PC-9 (cell line): Measurements from ENCODE around the gene HMGB1. TPM values are rescaled to one million over a fixed set of nuclear protein-coding genes. Genes with fewer than 3 reads are reported as not detected.

Experiments
- BruUV-seq: library from RNA; stranded (reverse); fragments of 400-500 nt; replicated peaks from 2 replicates; lab custom pipeline; 2021; lab: Mats Ljungman, UMichigan
- CTCF ChIA-PET: fragments of 300-600 bp; sonication (Branson Sonifier 250); formaldehyde crosslinking; loops from one replicate; lab custom pipeline; 2022; ENCODE audit warnings: antibody characterized with exemption; lab: Charles Lee
- POLR2A ChIA-PET: fragments of 300-600 bp; sonication (Branson Sonifier 250); formaldehyde crosslinking; loops from one replicate; lab custom pipeline; 2022; ENCODE audit warnings: antibody characterized with exemption; ENCODE audit not compliant: unreplicated experiment; lab: Charles Lee
- DNase-seq, 2 experiments: peaks; one replicate each; pipeline versions ENCODE4 v3.0.0 to v3.0.0-alpha.2; 2015 to 2022; ENCODE audit warnings: mixed read lengths in 1 of 2
- H2AFZ ChIP-seq: fragments of 200-600 bp; sonication (generic); 2 replicates; pipeline ENCODE4 v1.8.1; 2017; ENCODE audit warnings: antibody characterized with exemption
- H3F3A ChIP-seq: fragments of 200-600 bp; sonication (generic); 2 replicates; pipeline ENCODE4 v1.8.1; 2017; ENCODE audit warnings: antibody characterized with exemption, mild to moderate bottlenecking, low read depth; ENCODE audit not compliant: insufficient read depth
- H3K27ac ChIP-seq: fragments of 200-600 bp; sonication (generic); 2 replicates; pipeline ENCODE4 v1.6.1; 2016; ENCODE audit warnings: mixed run types
- H3K27me3 ChIP-seq: fragments of 200-600 bp; sonication (generic); 2 replicates; pipeline ENCODE4 v1.6.1; 2016; ENCODE audit warnings: low read depth, mixed run types; ENCODE audit not compliant: insufficient read depth
- H3K36me3 ChIP-seq: fragments of 200-600 bp; sonication (generic); 2 replicates; pipeline ENCODE4 v1.6.1; 2016; ENCODE audit warnings: low read depth, mixed run types
- H3K4me1 ChIP-seq: fragments of 200-600 bp; sonication (generic); replicated peaks from 2 replicates; pipeline ENCODE4 v1.6.1; 2016; ENCODE audit warnings: mixed run types; ENCODE audit not compliant: insufficient read depth
- H3K4me2 ChIP-seq: fragments of 200-600 bp; sonication (generic); 2 replicates; pipeline ENCODE4 v1.6.1; 2017; ENCODE audit warnings: mixed run types
- H3K4me3 ChIP-seq: fragments of 200-600 bp; sonication (generic); 2 replicates; pipeline ENCODE4 v1.6.1; 2016; ENCODE audit warnings: mixed run types
- H3K79me2 ChIP-seq: fragments of 200-600 bp; sonication (generic); 2 replicates; pipeline ENCODE4 v1.6.1; 2017; ENCODE audit warnings: low read depth, mixed run types
- H3K9me2 ChIP-seq: fragments of 200-600 bp; sonication (generic); 2 replicates; pipeline ENCODE4 v1.8.1; 2017; ENCODE audit warnings: mild to moderate bottlenecking; ENCODE audit not compliant: insufficient read depth
- H3K9me3 ChIP-seq: fragments of 200-600 bp; sonication (generic); 2 replicates; pipeline ENCODE4 v1.8.1; 2016; ENCODE audit warnings: low read depth; ENCODE audit not compliant: insufficient read depth
- H4K20me1 ChIP-seq: fragments of 200-600 bp; sonication (generic); 2 replicates; pipeline ENCODE4 v1.8.1; 2017; ENCODE audit not compliant: insufficient read depth
- EZH2 ChIP-seq: fragments of 200-600 bp; sonication (generic); IDR thresholded peaks from 2 replicates; pipeline ENCODE4 v1.8.0; 2017; ENCODE audit warnings: antibody characterized with exemption, low read depth
- intact Hi-C: fragments of 100-400 bp; cut with micrococcal nuclease; formaldehyde crosslinking; loops from one replicate; pipeline ENCODE4 v1.10.0; 2022; ENCODE audit not compliant: unreplicated experiment
- total RNA-seq: library from RNA; stranded (reverse); gene quantifications from 2 replicates; pipeline ENCODE4 v1.2.3, GENCODE V29; 2021
- TF ChIP-seq, protein P1 (sequence below): fragments of 200-600 bp; sonication (generic); conservative IDR thresholded peaks from 2 replicates; pipeline ENCODE4 v1.6.1; 2017; ENCODE audit warnings: mixed run types, antibody characterized with exemption, mild to moderate bottlenecking, moderate library complexity

Gene HMGB1
- total RNA-seq, 1 experiment from 2014 or later, result 313 TPM

DNA sequence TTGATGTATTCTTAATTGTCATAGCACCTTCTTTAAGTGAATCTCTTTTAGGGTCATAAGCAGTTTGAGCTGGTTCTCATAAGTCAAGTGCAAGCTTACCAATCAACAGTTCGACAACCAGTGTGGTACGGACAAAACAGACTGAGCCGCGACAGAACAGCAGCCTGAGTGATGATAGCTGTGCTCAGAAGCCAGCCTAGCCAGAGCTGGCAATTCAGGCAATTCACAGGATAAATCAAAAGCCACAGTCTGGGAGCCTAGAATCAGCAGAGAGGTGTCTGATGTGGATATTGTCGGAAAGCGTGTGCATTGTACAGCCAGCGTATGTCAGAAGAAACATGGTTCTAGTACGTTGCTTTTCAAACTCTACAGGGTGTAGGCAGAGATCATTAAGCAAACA, 28.6 kb downstream of the HMGB1 start:
- no peak overlapping the region for H2AFZ ChIP-seq
- no peak overlapping the region for H3K27ac ChIP-seq
- peaks cover 5% of the 10 kb centered on the region; the same call in 1 of the 2 replicates for H3F3A ChIP-seq
- ChIA-PET CTCF (no interaction called here), POLR2A (no interaction called here)
- no peaks in the 10 kb centered on the region for H3K9me3 ChIP-seq
- no peaks in the 10 kb centered on the region for H3K9me2 ChIP-seq
- BruUV-seq, result no TSS peak
- no peaks in the 10 kb centered on the region for H3K36me3 ChIP-seq
- TF ChIP-seq, protein P1, sequence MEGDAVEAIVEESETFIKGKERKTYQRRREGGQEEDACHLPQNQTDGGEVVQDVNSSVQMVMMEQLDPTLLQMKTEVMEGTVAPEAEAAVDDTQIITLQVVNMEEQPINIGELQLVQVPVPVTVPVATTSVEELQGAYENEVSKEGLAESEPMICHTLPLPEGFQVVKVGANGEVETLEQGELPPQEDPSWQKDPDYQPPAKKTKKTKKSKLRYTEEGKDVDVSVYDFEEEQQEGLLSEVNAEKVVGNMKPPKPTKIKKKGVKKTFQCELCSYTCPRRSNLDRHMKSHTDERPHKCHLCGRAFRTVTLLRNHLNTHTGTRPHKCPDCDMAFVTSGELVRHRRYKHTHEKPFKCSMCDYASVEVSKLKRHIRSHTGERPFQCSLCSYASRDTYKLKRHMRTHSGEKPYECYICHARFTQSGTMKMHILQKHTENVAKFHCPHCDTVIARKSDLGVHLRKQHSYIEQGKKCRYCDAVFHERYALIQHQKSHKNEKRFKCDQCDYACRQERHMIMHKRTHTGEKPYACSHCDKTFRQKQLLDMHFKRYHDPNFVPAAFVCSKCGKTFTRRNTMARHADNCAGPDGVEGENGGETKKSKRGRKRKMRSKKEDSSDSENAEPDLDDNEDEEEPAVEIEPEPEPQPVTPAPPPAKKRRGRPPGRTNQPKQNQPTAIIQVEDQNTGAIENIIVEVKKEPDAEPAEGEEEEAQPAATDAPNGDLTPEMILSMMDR, result no peak
- TF ChIP-seq EZH2, result no peak
- H3K79me2 ChIP-seq, result no peaks in the 10 kb centered on the region
- H3K4me1 ChIP-seq, result peaks cover 7% of the 10 kb centered on the region; the same call in 1 of the 2 replicates
- H3K4me2 ChIP-seq, result no peak overlapping the region
- no peaks in the 10 kb centered on the region for H3K27me3 ChIP-seq
- H4K20me1 ChIP-seq, result no peaks in the 10 kb centered on the region
- DNase-seq, result no peak
- no peak overlapping the region for H3K4me3 ChIP-seq
- intact Hi-C loops, result no loop called here

DNA sequence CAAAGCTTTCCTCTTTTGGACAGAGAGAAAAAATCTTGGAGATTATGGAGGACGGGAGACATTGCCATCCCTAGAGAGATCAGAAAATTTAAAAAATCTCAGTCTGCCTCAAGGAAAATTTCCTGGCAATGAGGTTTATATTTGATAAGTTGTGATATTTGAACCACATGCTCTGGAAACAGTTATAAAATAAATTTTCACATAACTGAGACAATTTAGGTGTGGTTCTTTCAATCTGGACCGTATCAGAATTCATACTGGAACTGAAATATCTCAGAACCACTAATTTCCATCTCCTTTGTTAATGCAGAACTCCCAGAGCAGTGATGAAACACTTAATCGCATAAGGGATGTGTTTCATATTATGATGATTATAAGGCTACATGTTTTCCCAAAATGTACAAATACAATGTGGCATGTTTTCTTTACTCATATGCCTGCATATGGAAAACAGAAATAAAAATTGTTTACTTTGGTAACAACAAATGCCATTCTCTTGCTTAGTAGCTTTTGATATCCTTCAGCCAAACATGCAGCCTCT, 29.8 kb downstream of the HMGB1 start:
- H3K27me3 ChIP-seq, result no peaks in the 10 kb centered on the region
- POLR2A ChIA-PET, result no interaction called here
- BruUV-seq, result no TSS peak
- peaks cover 15% of the 10 kb centered on the region for H3F3A ChIP-seq
- CTCF ChIA-PET, result no interaction called here
- DNase-seq, result no peak
- H3K9me2 ChIP-seq, result no peaks in the 10 kb centered on the region
- H3K27ac ChIP-seq, result no peak overlapping the region
- H4K20me1 ChIP-seq, result no peaks in the 10 kb centered on the region
- TF ChIP-seq EZH2, result no peak
- TF ChIP-seq, protein P1, result no peak
- peaks cover 19% of the 10 kb centered on the region for H3K4me1 ChIP-seq
- intact Hi-C loops, result no loop called here
- no peaks in the 10 kb centered on the region for H3K36me3 ChIP-seq
- H3K79me2 ChIP-seq, result no peaks in the 10 kb centered on the region
- H3K4me3 ChIP-seq, result no peak overlapping the region
- no peak overlapping the region for H2AFZ ChIP-seq
- H3K4me2 ChIP-seq, result no peak overlapping the region
- H3K9me3 ChIP-seq, result no peaks in the 10 kb centered on the region

DNA sequence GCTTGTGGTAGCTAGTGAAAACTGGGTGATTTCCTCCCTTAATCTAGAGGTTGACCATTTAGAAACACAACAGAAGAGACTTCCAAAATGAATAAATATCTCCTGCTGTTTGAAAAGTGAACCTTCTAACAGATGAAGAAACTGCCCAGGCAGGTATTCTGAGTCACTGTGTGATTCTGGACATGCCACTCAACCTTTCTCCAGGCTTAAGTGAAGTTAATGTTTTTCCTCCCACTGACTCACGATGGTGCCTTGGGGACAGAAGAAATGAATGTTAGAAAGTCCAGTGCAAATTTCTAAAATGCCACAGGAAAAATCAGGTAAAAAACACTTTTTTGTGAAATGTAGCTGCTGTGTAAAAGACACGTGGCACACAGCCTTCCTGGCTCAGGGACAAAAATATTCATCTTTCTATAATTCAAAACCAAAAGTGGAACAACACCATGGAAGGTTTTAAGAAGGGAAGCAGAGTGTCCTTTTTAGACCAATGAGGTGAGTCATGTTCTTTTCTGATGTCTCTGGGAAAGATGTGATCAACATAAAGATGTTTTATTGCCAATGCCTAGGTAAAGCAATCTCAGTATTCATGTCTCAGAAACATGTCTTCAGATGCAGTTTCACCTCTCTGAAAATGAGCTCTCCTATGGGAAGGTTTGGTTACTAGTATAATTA, 34.3 kb downstream of the HMGB1 start:
- Histone ChIP-seq H3K27me3 (no peaks in the 10 kb centered on the region), H3F3A (peaks cover 29% of the 10 kb centered on the region), H3K9me2 (no peaks in the 10 kb centered on the region), H3K79me2 (no peaks in the 10 kb centered on the region), H4K20me1 (no peaks in the 10 kb centered on the region), H3K4me2 (peak overlapping the region; percentile 66), H3K4me3 (peak overlapping the region; percentile 16; the same call in 1 of the 2 replicates), H3K27ac (peak overlapping the region; percentile 69), H2AFZ (no peak overlapping the region), H3K4me1 (peaks cover 39% of the 10 kb centered on the region), H3K36me3 (no peaks in the 10 kb centered on the region), H3K9me3 (no peaks in the 10 kb centered on the region)
- CTCF ChIA-PET, result no interaction called here
- intact Hi-C loops, result no loop called here
- TF ChIP-seq EZH2, result no peak
- TF ChIP-seq, protein P1, result no peak
- peak in 1 of 2 experiments; percentile 88 for DNase-seq
- BruUV-seq, result no TSS peak
- POLR2A ChIA-PET, result interaction anchor here (0.7 kb wide), 1 partner anchor 90 kb away, joined by 5 read pairs; no protein-coding TSS in a partner anchor
